ENCODE data around the gene HSP90B1.
A peak's percentile ranks its signal among the peaks of the same experiment; 100 is the strongest.

HSP90B1 gene

GRCh38 chr12:103930787-103931735 is 851 bp downstream of the HSP90B1 start:
- DNase-seq: no peak

- DNase-seq: no peak
Observed at GRCh38 chr12:103933237-103933636, 3.0 kb downstream of the HSP90B1 start.

GRCh38 chr12:103936679-103937078 is 6.5 kb downstream of the HSP90B1 start:
- DNase-seq: no peak

GRCh38 chr12:103944964-103945363 is 14.8 kb downstream of the HSP90B1 start:
- no peak for DNase-seq

GRCh38 chr12:103947871-103948555 is 17.8 kb downstream of the HSP90B1 start:
- no peak for DNase-seq

- DNase-seq: no peak
Observed at GRCh38 chr12:103948746-103949406, 18.7 kb downstream of the HSP90B1 start.

- no peak for DNase-seq
Observed at GRCh38 chr12:103952497-103952896, 22.3 kb downstream of the HSP90B1 start.

- no peak for DNase-seq
Observed at GRCh38 chr12:103955811-103956508, 25.8 kb downstream of the HSP90B1 start.

GRCh38 chr12:103956509-103957027 is 26.4 kb downstream of the HSP90B1 start:
- DNase-seq: peak in 1 of 2 experiments; percentile 52

GRCh38 chr12:103957865-103958388 is 27.7 kb downstream of the HSP90B1 start:
- no peak for DNase-seq

GRCh38 chr12:103958621-103959020 is 28.4 kb downstream of the HSP90B1 start:
- no peak for DNase-seq

GRCh38 chr12:103960616-103961227 is 30.5 kb downstream of the HSP90B1 start:
- DNase-seq: no peak

GRCh38 chr12:103962493-103962892 is 32.3 kb downstream of the HSP90B1 start:
- no peak for DNase-seq

GRCh38 chr12:103964805-103965204 is 34.6 kb downstream of the HSP90B1 start:
- DNase-seq: no peak

GRCh38 chr12:103965255-103965589 is 35.0 kb downstream of the HSP90B1 start:
- DNase-seq: no peak

- DNase-seq: peak; percentile 96 to 98
Observed at GRCh38 chr12:103965590-103966504, 35.6 kb downstream of the HSP90B1 start, which contains the start of gene TDG. TSS of gene TDG (plus strand) at chr12:103965872. CDS start at chr12:103966038, 166 bp downstream.

GRCh38 chr12:103966736-103967135 is 36.5 kb downstream of the HSP90B1 start:
- DNase-seq: no peak

- no peak for DNase-seq
Observed at GRCh38 chr12:103969391-103969790, 39.2 kb downstream of the HSP90B1 start.

- DNase-seq: no peak
Observed at GRCh38 chr12:103973909-103974308, 43.7 kb downstream of the HSP90B1 start.

- DNase-seq: no peak
Observed at GRCh38 chr12:103975368-103975767, 45.2 kb downstream of the HSP90B1 start.
